Large intestine (tissue), 3 donors: ENCODE data around the gene DOCK9. TPM values are rescaled to one million over a fixed set of nuclear protein-coding genes. Genes with fewer than 3 reads are reported as not detected.

ENCODE experiments used
- DNase-seq, 2 donors: peaks; one replicate each; pipeline versions ENCODE4 v3.0.0 to v3.0.0-alpha.2; 2013
- H3K27ac ChIP-seq: one replicate; pipeline ENCODE4 v1.5.1; 2013; ENCODE audit warnings: low read length
- H3K27me3 ChIP-seq: 2 replicates; pipeline ENCODE4 v1.6.1; 2013; ENCODE audit warnings: low read length; ENCODE audit not compliant: control insufficient read depth, insufficient read depth
- H3K36me3 ChIP-seq: 2 replicates; pipeline ENCODE4 v1.6.1; 2013; ENCODE audit warnings: low read length; ENCODE audit not compliant: control insufficient read depth, insufficient read depth
- H3K4me1 ChIP-seq: one replicate; pipeline ENCODE4 v1.6.1; 2013; ENCODE audit warnings: low read length; ENCODE audit not compliant: control insufficient read depth, insufficient read depth
- H3K4me3 ChIP-seq: one replicate; pipeline ENCODE4 v1.5.1; 2013; ENCODE audit warnings: low read length
- H3K9me3 ChIP-seq: one replicate; pipeline ENCODE4 v1.6.1; 2013; ENCODE audit warnings: mild to moderate bottlenecking, low read depth, low read length, moderate library complexity; ENCODE audit not compliant: control insufficient read depth
- WGBS: methylation state at CpG from one replicate; pipeline ENCODE4 v1.1.5; 2013; ENCODE audit warnings: low lambda C conversion rate; ENCODE audit not compliant: insufficient coverage; 5-methylcytosine and 5-hydroxymethylcytosine counted together
- polyA plus RNA-seq: library from polyadenylated mRNA; unstranded; fragments of 120-200 nt; gene quantifications from one replicate; pipeline ENCODE4 v1.2.1, GENCODE V29; 2013

The DOCK9 gene
- polyA plus RNA-seq, 1 donor: 103 TPM

- no peaks in the 10 kb centered on the region for H3K9me3 ChIP-seq
- H3K4me1 ChIP-seq: no peaks in the 10 kb centered on the region
- no peak overlapping the region for H3K27ac ChIP-seq
- no peak overlapping the region for H3K4me3 ChIP-seq
- DNase-seq: no peak
- 71% methylated on average over 1 of the region's 3 CpGs for WGBS
- H3K27me3 ChIP-seq: no peaks in the 10 kb centered on the region
- peaks cover 56% of the 10 kb centered on the region for H3K36me3 ChIP-seq
Measured at GRCh38 chr13:98888890-98889279, 89.0 kb downstream of the DOCK9 start.

DNA sequence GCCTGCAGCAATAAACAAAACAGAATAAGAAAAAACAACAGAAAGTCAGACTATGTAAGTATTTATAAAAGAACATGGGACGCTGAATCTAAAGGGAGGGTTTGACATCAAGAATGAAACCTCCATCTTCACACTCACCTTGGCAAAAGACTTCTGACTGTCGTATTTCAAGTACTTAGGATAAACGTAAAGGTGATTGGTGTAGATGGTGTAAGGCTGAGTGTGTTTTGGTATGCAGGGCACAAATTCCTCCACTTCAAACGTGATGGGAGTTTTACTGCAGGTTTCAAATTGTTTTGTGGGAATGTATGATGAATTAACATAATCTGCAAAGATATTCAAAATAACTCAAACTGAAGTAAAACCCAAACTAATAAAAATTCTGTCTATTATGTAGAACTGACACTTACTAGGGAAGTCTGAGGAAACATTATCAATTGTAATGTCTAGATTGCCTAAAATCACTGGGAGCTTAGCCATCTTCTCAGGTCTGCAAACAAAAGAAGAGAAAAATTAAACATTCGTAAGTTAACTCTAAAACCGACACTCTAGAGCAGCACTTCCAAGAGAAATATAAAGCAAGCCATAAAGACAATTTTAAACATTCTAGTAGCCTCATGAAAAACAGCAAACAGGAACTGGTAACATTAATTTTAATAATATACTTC lies 89.5 kb downstream of the DOCK9 start:
- 96% methylated on average over 4 of the region's 6 CpGs for WGBS
- no peaks in the 10 kb centered on the region for H3K4me1 ChIP-seq
- no peaks in the 10 kb centered on the region for H3K27me3 ChIP-seq
- H3K27ac ChIP-seq: no peak overlapping the region
- no peak for DNase-seq
- no peaks in the 10 kb centered on the region for H3K9me3 ChIP-seq
- H3K36me3 ChIP-seq: peaks cover 54% of the 10 kb centered on the region
- no peak overlapping the region for H3K4me3 ChIP-seq

DNA sequence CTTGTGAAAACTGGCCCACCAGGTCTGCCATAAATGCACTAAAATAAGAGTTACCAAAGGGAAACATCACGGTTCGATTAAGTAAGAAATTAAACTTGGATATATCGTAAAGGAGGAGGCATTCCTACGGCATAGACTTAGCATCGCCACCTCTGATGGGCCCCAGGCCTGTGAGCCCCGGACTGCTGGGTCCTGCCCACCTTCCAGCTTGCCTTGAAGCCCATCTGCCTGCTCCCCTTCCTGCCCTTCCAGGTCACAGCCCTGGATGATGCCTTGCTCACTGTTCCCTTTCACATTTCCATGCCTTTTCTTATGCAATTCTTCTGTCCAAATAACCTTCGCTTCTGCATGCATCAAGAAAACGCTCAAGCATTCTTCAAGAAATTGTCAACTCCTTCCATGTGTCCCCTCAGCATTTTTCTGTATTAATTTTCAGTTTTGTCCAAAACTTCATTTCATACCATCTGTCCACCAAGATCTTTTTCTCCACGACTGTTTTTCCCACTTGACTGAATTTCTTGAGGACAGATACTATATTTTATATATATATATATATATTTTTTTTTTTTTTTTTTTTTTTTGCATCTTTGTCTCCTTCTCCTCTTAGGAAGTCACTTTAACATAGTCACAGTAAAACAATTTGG lies 91.2 kb downstream of the DOCK9 start:
- WGBS: 95% methylated on average over 3 of the region's 9 CpGs
- H3K4me3 ChIP-seq: no peak overlapping the region
- no peaks in the 10 kb centered on the region for H3K9me3 ChIP-seq
- DNase-seq: no peak
- H3K36me3 ChIP-seq: peaks cover 60% of the 10 kb centered on the region
- H3K27me3 ChIP-seq: no peaks in the 10 kb centered on the region
- H3K27ac ChIP-seq: no peak overlapping the region
- H3K4me1 ChIP-seq: no peaks in the 10 kb centered on the region

- 85% methylated on average over 5 of the region's 6 CpGs for WGBS
- H3K27ac ChIP-seq: no peak overlapping the region
- no peaks in the 10 kb centered on the region for H3K4me1 ChIP-seq
- no peak for DNase-seq
- H3K36me3 ChIP-seq: peaks cover 70% of the 10 kb centered on the region
- H3K27me3 ChIP-seq: no peaks in the 10 kb centered on the region
- no peaks in the 10 kb centered on the region for H3K9me3 ChIP-seq
- H3K4me3 ChIP-seq: no peak overlapping the region
Measured at GRCh38 chr13:98885600-98885999, 92.3 kb downstream of the DOCK9 start.

- DNase-seq: no peak
- Histone ChIP-seq H3K4me3 (no peak overlapping the region), H3K36me3 (peaks cover 79% of the 10 kb centered on the region), H3K27ac (no peak overlapping the region), H3K9me3 (no peaks in the 10 kb centered on the region), H3K27me3 (no peaks in the 10 kb centered on the region), H3K4me1 (no peaks in the 10 kb centered on the region)
- 50% methylated on average over 2 of the region's 3 CpGs for WGBS
Measured at GRCh38 chr13:98883998-98884397, 93.9 kb downstream of the DOCK9 start.

GRCh38 chr13:98881390-98881789 lies 96.5 kb downstream of the DOCK9 start:
- H3K36me3 ChIP-seq: peaks cover 88% of the 10 kb centered on the region

DNA sequence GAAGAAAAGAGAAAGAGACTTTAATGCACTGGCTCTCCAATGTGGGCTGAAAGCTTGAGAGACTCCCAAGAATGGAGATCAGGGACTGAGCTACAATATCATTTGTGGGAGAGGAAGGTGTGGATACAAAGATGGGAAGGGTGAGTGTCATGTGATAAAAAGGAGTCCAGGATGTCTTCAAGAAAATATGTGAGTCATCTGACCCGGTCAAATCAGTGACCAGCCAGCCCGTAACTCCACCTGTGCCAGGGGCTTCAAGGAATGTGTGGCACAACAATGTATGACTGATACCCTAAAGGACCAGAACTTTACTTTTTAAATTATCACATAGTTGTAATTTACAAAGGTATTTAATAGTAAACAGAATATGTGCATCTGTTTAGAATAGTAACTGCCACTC lies 97.2 kb downstream of the DOCK9 start:
- Histone ChIP-seq H3K36me3 (peaks cover 88% of the 10 kb centered on the region), H3K27ac (no peak overlapping the region), H3K4me1 (no peaks in the 10 kb centered on the region), H3K27me3 (no peaks in the 10 kb centered on the region), H3K9me3 (no peaks in the 10 kb centered on the region), H3K4me3 (no peak overlapping the region)
- no CpG with 5 or more reads among the region's 2 CpGs for WGBS
- no peak for DNase-seq

More at GRCh38 chr13:98881390-98881789, 96.5 kb downstream of the DOCK9 start:
- no peak for DNase-seq
- Histone ChIP-seq H3K27me3 (no peaks in the 10 kb centered on the region), H3K9me3 (no peaks in the 10 kb centered on the region), H3K4me3 (no peak overlapping the region), H3K27ac (no peak overlapping the region), H3K4me1 (no peaks in the 10 kb centered on the region)
- no CpG with 5 or more reads among the region's 2 CpGs for WGBS

GRCh38 chr13:98879957-98880356 lies 97.9 kb downstream of the DOCK9 start:
- Histone ChIP-seq H3K27ac (no peak overlapping the region), H3K4me3 (no peak overlapping the region), H3K9me3 (no peaks in the 10 kb centered on the region), H3K36me3 (peaks cover 86% of the 10 kb centered on the region), H3K27me3 (no peaks in the 10 kb centered on the region), H3K4me1 (no peaks in the 10 kb centered on the region)
- WGBS: no CpG with 5 or more reads among the region's 6 CpGs
- no peak for DNase-seq

GRCh38 chr13:98879127-98879520 lies 98.7 kb downstream of the DOCK9 start:
- Histone ChIP-seq H3K4me1 (no peaks in the 10 kb centered on the region), H3K9me3 (peaks cover under 1% of the 10 kb centered on the region), H3K27me3 (no peaks in the 10 kb centered on the region), H3K36me3 (peaks cover 85% of the 10 kb centered on the region), H3K4me3 (no peak overlapping the region), H3K27ac (no peak overlapping the region)
- no CpG with 5 or more reads among the region's 4 CpGs for WGBS
- no peak for DNase-seq

GRCh38 chr13:98878486-98879126 lies 99.3 kb downstream of the DOCK9 start:
- WGBS: no CpG with 5 or more reads among the region's 5 CpGs
- H3K9me3 ChIP-seq: peaks cover 4% of the 10 kb centered on the region
- peaks cover 85% of the 10 kb centered on the region for H3K36me3 ChIP-seq
- no peaks in the 10 kb centered on the region for H3K4me1 ChIP-seq
- no peak overlapping the region for H3K4me3 ChIP-seq
- DNase-seq: no peak
- no peaks in the 10 kb centered on the region for H3K27me3 ChIP-seq
- no peak overlapping the region for H3K27ac ChIP-seq
